GM23338 (cell line): ENCODE results near the gene PSMA5. TPM values are rescaled to one million over a fixed set of nuclear protein-coding genes. Genes with fewer than 3 reads are reported as not detected.
A peak's percentile ranks its signal among the peaks of the same experiment; 100 is the strongest.

ENCODE experiments used
- ATAC-seq: fragments of 200-7000 bp; cut with Tn5 transposase; 3 replicates; pipeline ENCODE4 v1.9.1; 2020
- DNase-seq: peaks from one replicate; pipeline ENCODE4 v3.0.0-alpha.2; 2015; ENCODE audit warnings: low spot score
- H2AFZ ChIP-seq: fragments of 200-600 bp; sonication (generic); 2 replicates; pipeline ENCODE4 v1.8.0; 2016; ENCODE audit warnings: antibody characterized with exemption, mild to moderate bottlenecking, moderate library complexity
- H3F3A ChIP-seq: fragments of 200-600 bp; sonication (generic); replicated peaks from 2 replicates; pipeline ENCODE4 v1.8.0; 2017; ENCODE audit warnings: antibody characterized with exemption, mixed run types, low read depth
- H3K27ac ChIP-seq: fragments of 200-600 bp; sonication (generic); 2 replicates; pipeline ENCODE4 v1.6.1; 2016; ENCODE audit warnings: low read depth
- H3K27me3 ChIP-seq: fragments of 200-600 bp; sonication (generic); 2 replicates; pipeline ENCODE4 v1.8.0; 2016; ENCODE audit warnings: mild to moderate bottlenecking, mixed run types, moderate library complexity; ENCODE audit not compliant: insufficient read depth
- H3K36me3 ChIP-seq: fragments of 200-600 bp; sonication (generic); 2 replicates; pipeline ENCODE4 v1.8.0; 2016; ENCODE audit warnings: mild to moderate bottlenecking; ENCODE audit not compliant: insufficient read depth
- H3K4me1 ChIP-seq: fragments of 200-600 bp; sonication (generic); 2 replicates; pipeline ENCODE4 v1.8.0; 2016; ENCODE audit warnings: mild to moderate bottlenecking, moderate library complexity; ENCODE audit not compliant: insufficient read depth
- H3K4me2 ChIP-seq: fragments of 200-600 bp; sonication (generic); 2 replicates; pipeline ENCODE4 v1.7.1; 2017; ENCODE audit warnings: mixed run types
- H3K4me3 ChIP-seq: fragments of 200-600 bp; sonication (generic); 2 replicates; pipeline ENCODE4 v1.6.1; 2016; ENCODE audit warnings: mixed run types
- H3K79me2 ChIP-seq: fragments of 200-600 bp; sonication (generic); replicated peaks from 2 replicates; pipeline ENCODE4 v1.8.0; 2017; ENCODE audit warnings: mild to moderate bottlenecking; ENCODE audit not compliant: insufficient read depth
- H3K9me2 ChIP-seq: fragments of 200-600 bp; sonication (generic); 2 replicates; pipeline ENCODE4 v1.8.0; 2017; ENCODE audit not compliant: insufficient read depth
- H4K20me1 ChIP-seq: fragments of 200-600 bp; sonication (generic); replicated peaks from 2 replicates; pipeline ENCODE4 v1.8.0; 2017; ENCODE audit warnings: mild to moderate bottlenecking; ENCODE audit not compliant: insufficient read depth
- H3K27ac Mint-ChIP-seq: 2 replicates; pipeline ENCODE4 v1.8.0; 2020; ENCODE audit warnings: inconsistent platforms, mild to moderate bottlenecking, moderate library complexity, mixed read lengths
- H3K27me3 Mint-ChIP-seq: 3 replicates; pipeline ENCODE4 v1.8.0; 2022; ENCODE audit warnings: low read depth, mild to moderate bottlenecking, moderate library complexity, mixed read lengths, inconsistent platforms; ENCODE audit not compliant: insufficient read depth, poor library complexity
- H3K36me3 Mint-ChIP-seq: 3 replicates; pipeline ENCODE4 v1.8.0; 2021; ENCODE audit warnings: low read depth, mild to moderate bottlenecking, inconsistent platforms, moderate library complexity, mixed read lengths
- H3K4me1 Mint-ChIP-seq: 3 replicates; pipeline ENCODE4 v1.8.0; 2020; ENCODE audit warnings: mild to moderate bottlenecking, inconsistent platforms, mixed read lengths
- H3K4me3 Mint-ChIP-seq: 3 replicates; pipeline ENCODE4 v1.8.0; 2021; ENCODE audit warnings: moderate library complexity, mild to moderate bottlenecking, inconsistent platforms, mixed read lengths
- H3K9me3 Mint-ChIP-seq: 3 replicates; pipeline ENCODE4 v1.8.0; 2020; ENCODE audit warnings: moderate library complexity, mild to moderate bottlenecking, inconsistent platforms, mixed read lengths
- CTCF ChIP-seq, 2 experiments: fragments of 200-600 bp in 1 of 2; sonication (generic) in 1 of 2; conservative IDR thresholded peaks; 2 replicates each; pipeline versions ENCODE4 v1.5.1 to v1.6.1; 2016 to 2017; ENCODE audit warnings: antibody characterized with exemption in 2 of 2, low read depth in 2 of 2, mild to moderate bottlenecking in 2 of 2, moderate library complexity in 1 of 2
- EZH2 ChIP-seq: fragments of 200-600 bp; sonication (generic); IDR thresholded peaks from one replicate; pipeline ENCODE4 v1.8.0; 2017; ENCODE audit warnings: antibody characterized with exemption, mild to moderate bottlenecking, low read depth; ENCODE audit not compliant: unreplicated experiment
- JUNB ChIP-seq: IDR thresholded peaks from one replicate; pipeline ENCODE4 v1.6.1; 2016; ENCODE audit warnings: antibody characterized with exemption; ENCODE audit not compliant: unreplicated experiment
- polyA plus RNA-seq: library from polyadenylated mRNA; unstranded; fragments of >200 nt; fragmentation: Nextera tagmentation; extraction: Ambion mirVana; gene quantifications from 2 replicates; pipeline ENCODE4 v1.2.1, GENCODE V29; 2016
- total RNA-seq: library from RNA; depleted of rRNA; stranded (reverse); fragments of >200 nt; shearing (Covaris generic); gene quantifications from 2 replicates; pipeline ENCODE4 v1.2.3, GENCODE V29; 2014
- TF ChIP-seq, protein P1 (sequence below): fragments of 250-450 bp; sonication (Bioruptor Pico); IDR thresholded peaks from 2 replicates; pipeline ENCODE4 v1.5.0; 2020; ENCODE audit warnings: mild to moderate bottlenecking, moderate library complexity

Gene PSMA5
- total and polyA plus RNA-seq, 2 experiments from 2014 or later, result 104 to 126 TPM

- no peaks in the 10 kb centered on the region; the same call in 2 of the 3 replicates for H3K36me3 Mint-ChIP-seq
- Histone ChIP-seq H3K4me3 (peak overlapping the region; percentile 68), H2AFZ (peak overlapping the region; percentile 95), H3K4me1 (peaks cover 28% of the 10 kb centered on the region), H3K36me3 (no peaks in the 10 kb centered on the region), H3F3A (0 out of 2 replicates have a peak, but pooled peaks cover 5% of the 10 kb centered on the region), H3K9me2 (no peaks in the 10 kb centered on the region), H4K20me1 (no peaks in the 10 kb centered on the region; the same call in 1 of the 2 replicates), H3K79me2 (no peaks in the 10 kb centered on the region), H3K4me2 (peak overlapping the region; percentile 76), H3K27me3 (peaks cover 70% of the 10 kb centered on the region), H3K27ac (no peak overlapping the region)
- peak; percentile 52 for ATAC-seq
- H3K4me1 Mint-ChIP-seq, result peaks cover 19% of the 10 kb centered on the region
- TF ChIP-seq EZH2, result peak; percentile 14
- TF ChIP-seq, protein P1, sequence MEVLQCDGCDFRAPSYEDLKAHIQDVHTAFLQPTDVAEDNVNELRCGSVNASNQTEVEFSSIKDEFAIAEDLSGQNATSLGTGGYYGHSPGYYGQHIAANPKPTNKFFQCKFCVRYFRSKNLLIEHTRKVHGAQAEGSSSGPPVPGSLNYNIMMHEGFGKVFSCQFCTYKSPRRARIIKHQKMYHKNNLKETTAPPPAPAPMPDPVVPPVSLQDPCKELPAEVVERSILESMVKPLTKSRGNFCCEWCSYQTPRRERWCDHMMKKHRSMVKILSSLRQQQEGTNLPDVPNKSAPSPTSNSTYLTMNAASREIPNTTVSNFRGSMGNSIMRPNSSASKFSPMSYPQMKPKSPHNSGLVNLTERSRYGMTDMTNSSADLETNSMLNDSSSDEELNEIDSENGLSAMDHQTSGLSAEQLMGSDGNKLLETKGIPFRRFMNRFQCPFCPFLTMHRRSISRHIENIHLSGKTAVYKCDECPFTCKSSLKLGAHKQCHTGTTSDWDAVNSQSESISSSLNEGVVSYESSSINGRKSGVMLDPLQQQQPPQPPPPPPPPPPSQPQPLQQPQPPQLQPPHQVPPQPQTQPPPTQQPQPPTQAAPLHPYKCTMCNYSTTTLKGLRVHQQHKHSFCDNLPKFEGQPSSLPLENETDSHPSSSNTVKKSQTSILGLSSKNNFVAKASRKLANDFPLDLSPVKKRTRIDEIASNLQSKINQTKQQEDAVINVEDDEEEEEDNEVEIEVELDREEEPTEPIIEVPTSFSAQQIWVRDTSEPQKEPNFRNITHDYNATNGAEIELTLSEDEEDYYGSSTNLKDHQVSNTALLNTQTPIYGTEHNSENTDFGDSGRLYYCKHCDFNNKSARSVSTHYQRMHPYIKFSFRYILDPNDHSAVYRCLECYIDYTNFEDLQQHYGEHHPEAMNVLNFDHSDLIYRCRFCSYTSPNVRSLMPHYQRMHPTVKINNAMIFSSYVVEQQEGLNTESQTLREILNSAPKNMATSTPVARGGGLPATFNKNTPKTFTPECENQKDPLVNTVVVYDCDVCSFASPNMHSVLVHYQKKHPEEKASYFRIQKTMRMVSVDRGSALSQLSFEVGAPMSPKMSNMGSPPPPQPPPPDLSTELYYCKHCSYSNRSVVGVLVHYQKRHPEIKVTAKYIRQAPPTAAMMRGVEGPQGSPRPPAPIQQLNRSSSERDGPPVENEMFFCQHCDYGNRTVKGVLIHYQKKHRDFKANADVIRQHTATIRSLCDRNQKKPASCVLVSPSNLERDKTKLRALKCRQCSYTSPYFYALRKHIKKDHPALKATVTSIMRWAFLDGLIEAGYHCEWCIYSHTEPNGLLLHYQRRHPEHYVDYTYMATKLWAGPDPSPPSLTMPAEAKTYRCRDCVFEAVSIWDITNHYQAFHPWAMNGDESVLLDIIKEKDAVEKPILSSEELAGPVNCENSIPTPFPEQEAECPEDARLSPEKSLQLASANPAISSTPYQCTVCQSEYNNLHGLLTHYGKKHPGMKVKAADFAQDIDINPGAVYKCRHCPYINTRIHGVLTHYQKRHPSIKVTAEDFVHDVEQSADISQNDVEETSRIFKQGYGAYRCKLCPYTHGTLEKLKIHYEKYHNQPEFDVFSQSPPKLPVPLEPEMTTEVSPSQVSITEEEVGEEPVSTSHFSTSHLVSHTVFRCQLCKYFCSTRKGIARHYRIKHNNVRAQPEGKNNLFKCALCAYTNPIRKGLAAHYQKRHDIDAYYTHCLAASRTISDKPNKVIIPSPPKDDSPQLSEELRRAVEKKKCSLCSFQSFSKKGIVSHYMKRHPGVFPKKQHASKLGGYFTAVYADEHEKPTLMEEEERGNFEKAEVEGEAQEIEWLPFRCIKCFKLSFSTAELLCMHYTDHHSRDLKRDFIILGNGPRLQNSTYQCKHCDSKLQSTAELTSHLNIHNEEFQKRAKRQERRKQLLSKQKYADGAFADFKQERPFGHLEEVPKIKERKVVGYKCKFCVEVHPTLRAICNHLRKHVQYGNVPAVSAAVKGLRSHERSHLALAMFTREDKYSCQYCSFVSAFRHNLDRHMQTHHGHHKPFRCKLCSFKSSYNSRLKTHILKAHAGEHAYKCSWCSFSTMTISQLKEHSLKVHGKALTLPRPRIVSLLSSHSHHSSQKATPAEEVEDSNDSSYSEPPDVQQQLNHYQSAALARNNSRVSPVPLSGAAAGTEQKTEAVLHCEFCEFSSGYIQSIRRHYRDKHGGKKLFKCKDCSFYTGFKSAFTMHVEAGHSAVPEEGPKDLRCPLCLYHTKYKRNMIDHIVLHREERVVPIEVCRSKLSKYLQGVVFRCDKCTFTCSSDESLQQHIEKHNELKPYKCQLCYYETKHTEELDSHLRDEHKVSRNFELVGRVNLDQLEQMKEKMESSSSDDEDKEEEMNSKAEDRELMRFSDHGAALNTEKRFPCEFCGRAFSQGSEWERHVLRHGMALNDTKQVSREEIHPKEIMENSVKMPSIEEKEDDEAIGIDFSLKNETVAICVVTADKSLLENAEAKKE (CRISPR knock-in tag), result no peak
- peak; percentile 44 for DNase-seq
- H3K27ac Mint-ChIP-seq, result no peak overlapping the region
- peak overlapping the region; percentile 74 for H3K4me3 Mint-ChIP-seq
- H3K9me3 Mint-ChIP-seq, result no peaks in the 10 kb centered on the region
- H3K27me3 Mint-ChIP-seq, result peaks cover 42% of the 10 kb centered on the region
These were observed 41.1 kb upstream of the PSMA5 start for GRCh38 chr1:109467301-109467777.

GRCh38 chr1:109466452-109467300, 40.4 kb upstream of the PSMA5 start, which contains the start of gene SYPL2:
Gene SYPL2, plus strand, starts transcription at chr1:109466546. Its CDS starts 298 bp downstream, at chr1:109466844.
- Histone ChIP-seq H2AFZ (peak within 1 kb of the TSS; percentile 95), H3K27ac (no peak within 1 kb of the TSS), H4K20me1 (no peaks in the 10 kb centered on the region; the same call in 1 of the 2 replicates), H3K4me3 (peak within 1 kb of the TSS; percentile 68), H3K4me1 (peaks cover 28% of the 10 kb centered on the region), H3K9me2 (no peaks in the 10 kb centered on the region), H3K36me3 (no peaks in the 10 kb centered on the region), H3K4me2 (peak within 1 kb of the TSS; percentile 76), H3K79me2 (no peaks in the 10 kb centered on the region), H3F3A (0 out of 2 replicates have a peak, but pooled peaks cover 5% of the 10 kb centered on the region), H3K27me3 (peaks cover 70% of the 10 kb centered on the region)
- peak; percentile 75 for ATAC-seq
- TF ChIP-seq CTCF (conservative IDR thresholded peaks at IDR 0.05; ENCODE audit: low read depth in 2 of 2) (no peak), EZH2 (peak; percentile 54), JUNB (no peak)
- Mint-ChIP-seq H3K27me3 (peaks cover 47% of the 10 kb centered on the region), H3K9me3 (no peaks in the 10 kb centered on the region), H3K4me1 (peaks cover 19% of the 10 kb centered on the region), H3K36me3 (no peaks in the 10 kb centered on the region; the same call in 2 of the 3 replicates), H3K27ac (no peak within 1 kb of the TSS), H3K4me3 (peak within 1 kb of the TSS; percentile 74)
- DNase-seq, result peak; percentile 85
